ENCODE results near the gene MPHOSPH8.
"Not testable (repeated sequence)": the region's sequence is repeated elsewhere in the genome, so short reads cannot be mapped to it uniquely, and the experiment has no call there.

DNA sequence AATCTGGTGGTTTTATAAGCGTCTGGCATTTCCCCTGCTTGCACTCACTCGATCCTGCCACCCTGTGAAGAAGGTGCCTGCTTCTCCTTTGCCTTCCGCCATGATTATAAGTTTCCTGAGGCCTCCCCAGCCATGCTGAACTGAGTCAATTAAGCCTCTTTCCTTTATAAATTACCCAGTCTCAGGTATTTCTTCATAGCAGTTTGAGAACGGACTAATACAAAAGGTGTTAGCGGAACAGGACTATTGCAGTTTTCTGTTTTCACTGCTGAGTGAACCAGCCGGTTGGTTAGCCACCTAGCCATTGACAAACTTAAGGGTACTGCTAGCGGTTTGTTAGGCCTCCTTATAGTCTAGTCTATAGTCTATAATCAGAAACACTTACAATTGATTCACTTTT is 2.5 kb downstream of the MPHOSPH8 start:
- TF ChIP-seq POLR2A (IDR thresholded peaks at IDR 0.05), result not testable (repeated sequence)
- TF ChIP-seq, protein P1, sequence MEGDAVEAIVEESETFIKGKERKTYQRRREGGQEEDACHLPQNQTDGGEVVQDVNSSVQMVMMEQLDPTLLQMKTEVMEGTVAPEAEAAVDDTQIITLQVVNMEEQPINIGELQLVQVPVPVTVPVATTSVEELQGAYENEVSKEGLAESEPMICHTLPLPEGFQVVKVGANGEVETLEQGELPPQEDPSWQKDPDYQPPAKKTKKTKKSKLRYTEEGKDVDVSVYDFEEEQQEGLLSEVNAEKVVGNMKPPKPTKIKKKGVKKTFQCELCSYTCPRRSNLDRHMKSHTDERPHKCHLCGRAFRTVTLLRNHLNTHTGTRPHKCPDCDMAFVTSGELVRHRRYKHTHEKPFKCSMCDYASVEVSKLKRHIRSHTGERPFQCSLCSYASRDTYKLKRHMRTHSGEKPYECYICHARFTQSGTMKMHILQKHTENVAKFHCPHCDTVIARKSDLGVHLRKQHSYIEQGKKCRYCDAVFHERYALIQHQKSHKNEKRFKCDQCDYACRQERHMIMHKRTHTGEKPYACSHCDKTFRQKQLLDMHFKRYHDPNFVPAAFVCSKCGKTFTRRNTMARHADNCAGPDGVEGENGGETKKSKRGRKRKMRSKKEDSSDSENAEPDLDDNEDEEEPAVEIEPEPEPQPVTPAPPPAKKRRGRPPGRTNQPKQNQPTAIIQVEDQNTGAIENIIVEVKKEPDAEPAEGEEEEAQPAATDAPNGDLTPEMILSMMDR (IDR thresholded peaks at IDR 0.05), result not testable (repeated sequence)

All from thyroid gland (tissue), 4 donors.